SU-DHL-6 (cell line): Measurements from ENCODE around the gene FGF6.

Experiments used
- H2AFZ ChIP-seq: fragments of 200-600 bp; sonication (generic); 2 replicates; pipeline ENCODE4 v1.6.1; 2014; ENCODE audit warnings: low read depth, mild to moderate bottlenecking, moderate library complexity, mixed read lengths, antibody characterized with exemption, low read length; ENCODE audit not compliant: severe bottlenecking
- H3F3A ChIP-seq: fragments of 200-600 bp; shearing (Covaris generic); 2 replicates; pipeline ENCODE4 v1.6.0; 2016; ENCODE audit warnings: antibody characterized with exemption, mild to moderate bottlenecking; ENCODE audit not compliant: insufficient read depth
- H3K27ac ChIP-seq: fragments of 200-600 bp; sonication (generic); 2 replicates; pipeline ENCODE4 v1.5.1; 2016; ENCODE audit warnings: low read depth, mild to moderate bottlenecking, low read length, moderate library complexity, mixed read lengths
- H3K27me3 ChIP-seq: fragments of 200-600 bp; sonication (generic), shearing (Covaris generic); 2 replicates; pipeline ENCODE4 v1.6.0; 2014; ENCODE audit warnings: mild to moderate bottlenecking, low read length
- H3K36me3 ChIP-seq: fragments of 200-600 bp; sonication (generic); 2 replicates; pipeline ENCODE4 v1.6.1; 2014; ENCODE audit warnings: mild to moderate bottlenecking, low read length, mixed read lengths
- H3K4me2 ChIP-seq: fragments of 300-600, 200-600 bp; shearing (Covaris generic), sonication (generic); 2 replicates; pipeline ENCODE4 v1.6.0; 2014; ENCODE audit warnings: low read length, low read depth, mild to moderate bottlenecking; ENCODE audit not compliant: poor library complexity, severe bottlenecking
- H3K4me3 ChIP-seq: fragments of 200-600 bp; sonication (generic); 2 replicates; pipeline ENCODE4 v1.5.1; 2014; ENCODE audit warnings: antibody characterized with exemption, low read length, mild to moderate bottlenecking, mixed read lengths; ENCODE audit not compliant: insufficient read depth, poor library complexity, severe bottlenecking
- H3K79me2 ChIP-seq: fragments of 200-600 bp; sonication (generic); 2 replicates; pipeline ENCODE4 v1.6.1; 2014; ENCODE audit warnings: mild to moderate bottlenecking, low read length, moderate library complexity; ENCODE audit not compliant: insufficient read depth
- H3K9ac ChIP-seq: fragments of 200-600 bp; sonication (generic); 2 replicates; pipeline ENCODE4 v1.7.0; 2014; ENCODE audit warnings: mild to moderate bottlenecking, low read length
- H3K9me2 ChIP-seq: fragments of 200-600 bp; sonication (generic); replicated peaks from 2 replicates; pipeline ENCODE4 v1.6.1; 2014; ENCODE audit warnings: low read length; ENCODE audit not compliant: insufficient read depth
- H3K9me3 ChIP-seq: fragments of 200-600 bp; sonication (generic); 2 replicates; pipeline ENCODE4 v1.6.1; 2014; ENCODE audit warnings: low read length, mixed read lengths; ENCODE audit not compliant: insufficient read depth
- H4K20me1 ChIP-seq: fragments of 200-600 bp; sonication (generic); 2 replicates; pipeline ENCODE4 v1.6.1; 2014; ENCODE audit warnings: low read depth, mild to moderate bottlenecking, antibody characterized with exemption, low read length, moderate library complexity, mixed read lengths
- EZH2phosphoT487 ChIP-seq: fragments of 200-600 bp; sonication (generic), shearing (Covaris generic); conservative IDR thresholded peaks from 2 replicates; pipeline ENCODE4 v1.6.1; 2018; ENCODE audit warnings: mild to moderate bottlenecking, antibody characterized with exemption, low read length, moderate library complexity, mixed read lengths
- TF ChIP-seq, protein P1 (sequence below): fragments of 200-600 bp; sonication (generic); IDR thresholded peaks from one replicate; pipeline ENCODE4 v1.5.1; 2017; ENCODE audit warnings: antibody characterized with exemption, mild to moderate bottlenecking, low read length, moderate library complexity; ENCODE audit not compliant: insufficient read depth, poor library complexity, severe bottlenecking

FGF6 gene

GRCh38 chr12:4388032-4388431, 57.6 kb downstream of the FGF6 start:
- no peaks in the 10 kb centered on the region for H4K20me1 ChIP-seq
- no peak overlapping the region for H3K4me3 ChIP-seq
- no peaks in the 10 kb centered on the region for H3K9me2 ChIP-seq
- no peak overlapping the region for H3K27ac ChIP-seq
- no peaks in the 10 kb centered on the region for H3K27me3 ChIP-seq
- H3F3A ChIP-seq: no peaks in the 10 kb centered on the region
- no peaks in the 10 kb centered on the region for H3K9me3 ChIP-seq
- H3K79me2 ChIP-seq: no peaks in the 10 kb centered on the region
- H3K9ac ChIP-seq: no peak overlapping the region
- no peak overlapping the region for H3K4me2 ChIP-seq
- H3K36me3 ChIP-seq: no peaks in the 10 kb centered on the region
- no peak for TF ChIP-seq EZH2phosphoT487
- TF ChIP-seq, protein P1, sequence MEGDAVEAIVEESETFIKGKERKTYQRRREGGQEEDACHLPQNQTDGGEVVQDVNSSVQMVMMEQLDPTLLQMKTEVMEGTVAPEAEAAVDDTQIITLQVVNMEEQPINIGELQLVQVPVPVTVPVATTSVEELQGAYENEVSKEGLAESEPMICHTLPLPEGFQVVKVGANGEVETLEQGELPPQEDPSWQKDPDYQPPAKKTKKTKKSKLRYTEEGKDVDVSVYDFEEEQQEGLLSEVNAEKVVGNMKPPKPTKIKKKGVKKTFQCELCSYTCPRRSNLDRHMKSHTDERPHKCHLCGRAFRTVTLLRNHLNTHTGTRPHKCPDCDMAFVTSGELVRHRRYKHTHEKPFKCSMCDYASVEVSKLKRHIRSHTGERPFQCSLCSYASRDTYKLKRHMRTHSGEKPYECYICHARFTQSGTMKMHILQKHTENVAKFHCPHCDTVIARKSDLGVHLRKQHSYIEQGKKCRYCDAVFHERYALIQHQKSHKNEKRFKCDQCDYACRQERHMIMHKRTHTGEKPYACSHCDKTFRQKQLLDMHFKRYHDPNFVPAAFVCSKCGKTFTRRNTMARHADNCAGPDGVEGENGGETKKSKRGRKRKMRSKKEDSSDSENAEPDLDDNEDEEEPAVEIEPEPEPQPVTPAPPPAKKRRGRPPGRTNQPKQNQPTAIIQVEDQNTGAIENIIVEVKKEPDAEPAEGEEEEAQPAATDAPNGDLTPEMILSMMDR: no peak
- H2AFZ ChIP-seq: no peak overlapping the region

GRCh38 chr12:4387607-4388006, 58.0 kb downstream of the FGF6 start:
- Histone ChIP-seq H3K27me3 (no peaks in the 10 kb centered on the region), H3K36me3 (no peaks in the 10 kb centered on the region), H3K27ac (no peak overlapping the region)

DNA sequence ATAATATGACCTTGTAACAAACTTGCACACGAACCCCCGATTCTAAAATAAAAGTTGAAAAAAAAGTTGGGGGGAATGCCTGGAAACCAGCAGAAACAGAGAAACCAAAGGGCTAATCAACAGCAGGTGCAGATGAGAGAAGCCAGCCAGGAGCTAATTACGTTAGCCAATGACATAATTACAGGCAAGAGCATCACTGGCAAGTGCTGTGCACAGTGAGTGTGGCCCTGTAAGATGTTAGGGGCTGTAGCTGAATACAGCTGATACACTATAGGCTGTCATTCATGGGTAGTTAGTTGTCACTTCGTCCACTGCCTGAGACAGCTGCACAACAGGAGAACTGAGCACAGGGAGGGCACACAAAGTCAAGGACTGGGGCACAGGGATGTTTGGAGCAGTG, 58.8 kb downstream of the FGF6 start:
- H3K27ac ChIP-seq: no peak overlapping the region
- no peaks in the 10 kb centered on the region for H4K20me1 ChIP-seq
- no peak overlapping the region for H3K9ac ChIP-seq
- H2AFZ ChIP-seq: no peak overlapping the region
- H3F3A ChIP-seq: no peaks in the 10 kb centered on the region
- H3K4me3 ChIP-seq: no peak overlapping the region
- H3K79me2 ChIP-seq: no peaks in the 10 kb centered on the region
- H3K9me2 ChIP-seq: no peaks in the 10 kb centered on the region
- H3K9me3 ChIP-seq: no peaks in the 10 kb centered on the region
- no peak for TF ChIP-seq EZH2phosphoT487
- TF ChIP-seq, protein P1: no peak
- no peak overlapping the region for H3K4me2 ChIP-seq
- H3K36me3 ChIP-seq: no peaks in the 10 kb centered on the region
- H3K27me3 ChIP-seq: no peaks in the 10 kb centered on the region

More at GRCh38 chr12:4387607-4388006, 58.0 kb downstream of the FGF6 start:
- H3K79me2 ChIP-seq: no peaks in the 10 kb centered on the region
- H3K9me2 ChIP-seq: no peaks in the 10 kb centered on the region
- H3K4me3 ChIP-seq: no peak overlapping the region
- no peak overlapping the region for H3K9ac ChIP-seq
- no peak overlapping the region for H3K4me2 ChIP-seq
- no peak overlapping the region for H2AFZ ChIP-seq
- no peaks in the 10 kb centered on the region for H4K20me1 ChIP-seq
- no peaks in the 10 kb centered on the region for H3F3A ChIP-seq
- no peaks in the 10 kb centered on the region for H3K9me3 ChIP-seq
- TF ChIP-seq, protein P1: no peak
